Cardiac fibroblast (primary cell): ENCODE results near the gene MROH8.

Source experiments
- DNase-seq, 2 donors: peaks; one replicate each; pipeline versions ENCODE4 v3.0.0 to v3.0.0-alpha.2; 2010; ENCODE audit warnings: low read depth in 2 of 2
- H3K4me3 ChIP-seq, 2 donors: replicated peaks in 1 of 2; 1 replicate in 1 of 2; 2 replicates in 1 of 2; pipeline ENCODE4 v1.5.1; 2011; ENCODE audit warnings: low read depth in 2 of 2, low read length in 2 of 2, mild to moderate bottlenecking in 2 of 2, moderate library complexity in 1 of 2
- TF ChIP-seq, protein P1 (sequence below): IDR thresholded peaks from one replicate; pipeline ENCODE4 v1.5.1; 2011; ENCODE audit warnings: low read depth, mild to moderate bottlenecking, low read length, inconsistent platforms

Gene MROH8

DNA sequence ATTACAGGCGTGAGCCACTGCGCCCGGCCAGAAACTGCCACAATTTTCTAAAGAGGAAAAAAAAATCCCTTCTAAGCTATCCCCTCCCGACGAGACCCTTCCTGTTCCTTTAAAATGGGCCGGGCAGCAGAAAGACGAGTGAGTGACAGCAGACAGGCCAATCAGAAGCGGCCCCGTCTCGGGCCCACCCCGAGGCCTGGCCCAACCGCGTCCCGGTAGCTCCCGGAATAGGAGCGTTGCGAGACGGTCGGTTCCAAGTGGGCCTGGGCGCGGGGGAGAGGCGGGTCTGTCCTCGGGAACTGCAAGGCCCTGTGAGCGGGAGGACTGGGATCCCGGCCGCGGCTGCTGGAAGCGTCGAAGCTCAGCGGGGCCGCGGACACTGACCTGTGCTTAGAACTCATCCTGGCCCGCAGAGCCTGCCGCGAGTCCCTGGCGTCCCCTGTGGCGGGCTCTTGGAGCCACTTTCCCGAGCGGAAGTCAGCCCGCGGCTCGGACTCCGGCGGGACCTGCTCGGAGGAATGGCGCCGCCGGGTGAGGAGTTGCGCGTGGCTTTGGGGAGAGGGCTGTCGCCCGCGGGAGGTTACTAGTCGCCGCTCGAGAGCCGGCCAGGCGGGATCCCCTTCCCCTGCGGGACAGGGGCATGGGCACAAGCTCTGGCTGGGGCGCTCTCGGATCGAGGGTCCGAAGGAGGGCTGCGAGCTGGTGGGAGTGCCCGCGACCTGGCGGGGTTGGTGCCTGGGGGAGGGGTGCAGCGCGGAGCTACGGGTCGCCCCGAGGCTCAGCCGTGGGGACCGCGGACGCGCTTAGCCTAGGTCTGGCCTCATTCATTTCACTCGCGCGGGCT lies at the start of gene MROH8, which contains the start of gene RPN2:
MROH8 (minus strand) TSS at position 710 of the 844 bp plus-strand sequence.
RPN2 (plus strand) TSS at position 492 of the 844 bp plus-strand sequence; CDS start at position 519, 27 bp downstream.
- peak within 1 kb of the TSS; percentile 92 to 98 for H3K4me3 ChIP-seq
- DNase-seq: peak; percentile 98 to 99
- TF ChIP-seq, protein P1, sequence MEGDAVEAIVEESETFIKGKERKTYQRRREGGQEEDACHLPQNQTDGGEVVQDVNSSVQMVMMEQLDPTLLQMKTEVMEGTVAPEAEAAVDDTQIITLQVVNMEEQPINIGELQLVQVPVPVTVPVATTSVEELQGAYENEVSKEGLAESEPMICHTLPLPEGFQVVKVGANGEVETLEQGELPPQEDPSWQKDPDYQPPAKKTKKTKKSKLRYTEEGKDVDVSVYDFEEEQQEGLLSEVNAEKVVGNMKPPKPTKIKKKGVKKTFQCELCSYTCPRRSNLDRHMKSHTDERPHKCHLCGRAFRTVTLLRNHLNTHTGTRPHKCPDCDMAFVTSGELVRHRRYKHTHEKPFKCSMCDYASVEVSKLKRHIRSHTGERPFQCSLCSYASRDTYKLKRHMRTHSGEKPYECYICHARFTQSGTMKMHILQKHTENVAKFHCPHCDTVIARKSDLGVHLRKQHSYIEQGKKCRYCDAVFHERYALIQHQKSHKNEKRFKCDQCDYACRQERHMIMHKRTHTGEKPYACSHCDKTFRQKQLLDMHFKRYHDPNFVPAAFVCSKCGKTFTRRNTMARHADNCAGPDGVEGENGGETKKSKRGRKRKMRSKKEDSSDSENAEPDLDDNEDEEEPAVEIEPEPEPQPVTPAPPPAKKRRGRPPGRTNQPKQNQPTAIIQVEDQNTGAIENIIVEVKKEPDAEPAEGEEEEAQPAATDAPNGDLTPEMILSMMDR: no peak

DNA sequence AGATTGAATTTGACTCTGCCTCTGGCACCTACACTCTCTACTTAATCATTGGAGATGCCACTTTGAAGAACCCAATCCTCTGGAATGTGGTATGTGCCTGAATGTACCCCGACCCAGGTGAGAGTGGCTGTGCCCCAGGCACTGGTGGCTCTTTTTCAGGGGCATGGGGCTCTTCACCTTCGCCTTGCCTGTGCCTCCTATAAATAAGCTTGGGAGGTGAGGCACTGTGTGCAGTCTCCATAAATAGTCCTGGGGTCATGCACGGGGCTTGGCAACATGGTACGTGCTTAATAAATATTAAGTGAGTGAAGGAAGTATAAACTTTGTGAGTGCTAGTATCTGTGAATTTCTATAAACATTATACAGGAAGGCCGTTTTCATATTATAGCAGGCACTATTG lies 49.3 kb upstream of the MROH8 start:
- H3K4me3 ChIP-seq: no peak overlapping the region
- no peak for DNase-seq
- TF ChIP-seq, protein P1: no peak

DNA sequence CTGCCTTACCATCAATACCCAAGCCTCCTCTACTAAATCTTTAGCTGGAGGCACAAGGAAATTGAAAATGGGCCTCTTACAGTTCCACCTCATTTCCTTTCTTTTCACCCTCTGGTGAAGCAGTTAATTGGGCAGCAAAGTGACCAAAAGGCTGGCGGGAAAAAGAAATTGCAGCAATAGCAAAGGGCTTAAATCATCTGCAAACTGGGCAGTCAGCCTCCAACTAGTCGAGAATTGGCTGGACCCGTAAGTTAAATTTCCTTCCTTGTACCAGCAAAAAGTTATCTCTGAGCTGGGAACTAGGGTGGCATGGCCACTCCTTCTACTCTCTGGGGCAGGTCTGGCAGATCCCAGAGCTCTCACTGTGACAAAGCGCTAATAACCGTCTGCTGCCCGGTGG lies 48.7 kb upstream of the MROH8 start:
- no peak overlapping the region for H3K4me3 ChIP-seq
- TF ChIP-seq, protein P1: no peak
- no peak for DNase-seq

DNA sequence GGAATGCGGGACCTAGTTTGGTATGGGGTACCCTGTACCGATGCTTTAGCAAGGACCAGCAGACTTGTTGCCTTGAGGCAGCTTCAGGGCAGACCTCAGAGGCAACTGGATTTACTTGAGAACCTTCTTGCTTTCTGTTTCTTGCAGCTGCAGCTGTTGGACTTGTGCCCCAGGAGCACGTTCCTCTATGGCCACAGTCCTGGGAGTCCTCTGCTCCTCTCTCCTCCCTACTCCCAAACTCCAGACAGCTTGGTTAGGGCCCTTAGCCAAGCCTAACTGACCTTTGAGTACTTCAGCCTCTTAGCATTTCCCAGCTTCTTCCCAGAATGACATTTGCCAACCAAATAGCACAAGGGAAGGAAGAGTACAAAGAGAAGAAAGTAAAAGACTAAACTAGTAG lies 47.5 kb upstream of the MROH8 start:
- TF ChIP-seq, protein P1: no peak
- no peak overlapping the region for H3K4me3 ChIP-seq
- DNase-seq: peak in 1 of 2 donors; percentile 73

DNA sequence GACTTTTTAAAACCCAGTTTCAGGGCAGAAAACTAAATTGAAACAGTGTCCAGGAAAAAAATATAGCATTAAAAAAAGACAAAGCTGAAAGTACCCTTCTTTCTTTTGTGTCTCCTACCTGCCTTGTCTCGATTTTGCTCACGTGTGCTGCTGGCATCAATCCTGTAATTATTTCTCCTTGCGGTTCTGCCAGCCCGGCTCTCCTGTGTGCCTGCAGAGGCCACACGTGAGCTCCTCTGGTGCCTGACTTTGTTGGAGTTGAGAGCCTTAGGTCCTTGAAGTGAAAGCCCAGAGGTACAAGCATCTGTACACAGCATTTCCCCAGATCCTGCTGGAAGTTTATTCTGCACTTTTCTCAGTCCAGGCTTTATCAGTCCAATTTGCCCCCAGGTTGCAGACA lies 45.8 kb upstream of the MROH8 start:
- no peak for DNase-seq
- TF ChIP-seq, protein P1: no peak
- H3K4me3 ChIP-seq: no peak overlapping the region

DNA sequence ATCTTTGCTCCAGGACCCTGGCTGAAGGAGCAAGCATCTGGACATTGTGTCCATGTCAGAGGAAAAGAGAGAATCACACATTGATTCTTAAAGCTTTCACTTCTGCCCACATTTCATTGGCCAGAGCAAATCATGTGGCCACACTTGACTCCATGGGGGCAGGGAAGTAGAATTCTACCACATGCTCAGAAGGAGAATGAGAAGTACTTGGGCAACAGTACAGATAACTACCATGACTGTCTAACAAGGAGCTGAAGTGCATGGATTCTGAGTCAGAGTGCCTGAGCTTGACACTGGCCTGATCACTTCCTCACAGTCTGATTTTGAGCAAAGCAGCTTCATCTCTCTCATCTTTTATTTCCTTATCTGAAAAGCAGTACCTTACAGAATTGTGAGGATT lies 43.7 kb upstream of the MROH8 start:
- H3K4me3 ChIP-seq: no peak overlapping the region
- TF ChIP-seq, protein P1: no peak
- DNase-seq: peak; percentile 89 to 94
